Lung (tissue), 12 donors: ENCODE measurements around the gene TNS3. TPM values are rescaled to one million over a fixed set of nuclear protein-coding genes. Genes with fewer than 3 reads are reported as not detected.

Experiments
- ATAC-seq: fragments of 200-7000 bp; cut with Tn5 transposase; one replicate; pipeline ENCODE4 v1.9.1; 2020; ENCODE audit warnings: moderate number of reproducible peaks; ENCODE audit not compliant: insufficient read depth, low FRiP score
- DNase-seq, 3 donors: peaks; one replicate each; pipeline ENCODE4 v3.0.0-alpha.2; 2013 to 2017
- H3K27ac ChIP-seq, 2 donors: one replicate each; pipeline ENCODE4 v1.5.1; 2013; ENCODE audit warnings: mild to moderate bottlenecking in 2 of 2, moderate library complexity in 2 of 2, control low read depth in 1 of 2, inconsistent platforms in 1 of 2, low read depth in 1 of 2, low read length in 1 of 2
- H3K27me3 ChIP-seq, 3 donors: one replicate each; pipeline ENCODE4 v1.5.1; 2013; ENCODE audit warnings: low read length in 2 of 3; ENCODE audit not compliant: control insufficient read depth in 3 of 3, insufficient read depth in 3 of 3
- H3K36me3 ChIP-seq, 4 donors: one replicate each; pipeline ENCODE4 v1.5.1; 2013; ENCODE audit warnings: low read length in 4 of 4, mild to moderate bottlenecking in 1 of 4, moderate library complexity in 1 of 4; ENCODE audit not compliant: control insufficient read depth in 4 of 4, insufficient read depth in 4 of 4
- H3K4me1 ChIP-seq, 5 donors: one replicate each; pipeline ENCODE4 v1.5.1; 2013; ENCODE audit warnings: low read length in 5 of 5, mild to moderate bottlenecking in 2 of 5, moderate library complexity in 1 of 5; ENCODE audit not compliant: control insufficient read depth in 5 of 5, insufficient read depth in 5 of 5
- H3K4me3 ChIP-seq: one replicate; pipeline ENCODE4 v1.5.1; 2013; ENCODE audit warnings: mild to moderate bottlenecking, control low read depth, moderate library complexity
- H3K9ac ChIP-seq, 2 donors: one replicate each; pipeline ENCODE4 v1.5.1; 2013; ENCODE audit warnings: low read length in 2 of 2, control low read depth in 1 of 2; ENCODE audit not compliant: insufficient read depth in 1 of 2
- H3K9me3 ChIP-seq, 4 donors: one replicate each; pipeline ENCODE4 v1.5.1; 2013; ENCODE audit warnings: low read length in 3 of 4, mild to moderate bottlenecking in 1 of 4, moderate library complexity in 1 of 4; ENCODE audit not compliant: control insufficient read depth in 4 of 4, insufficient read depth in 3 of 4
- WGBS, 2 donors: extraction: QIAGEN DNeasy Blood & Tissue Kit; methylation state at CpG; one replicate each; pipeline ENCODE4 v1.1.7; 2013; 5-methylcytosine and 5-hydroxymethylcytosine counted together
- polyA plus RNA-seq, 2 donors: library from polyadenylated mRNA; stranded (reverse); fragments of 200-250 nt; gene quantifications; one replicate each; pipeline ENCODE4 v1.2.1, GENCODE V29; 2013
- total RNA-seq, 2 donors: library from RNA; depleted of rRNA in 1 of 2; stranded (reverse); fragments of >200 nt in 1 of 2; gene quantifications; one replicate each; pipeline ENCODE4 v1.2.1, GENCODE V29; 2014 to 2021
- TF ChIP-seq, protein P1 (sequence below): IDR thresholded peaks from 2 replicates; pipeline ENCODE4 v1.5.1; 2012; ENCODE audit warnings: mild to moderate bottlenecking; ENCODE audit errors: control extremely low read depth, extremely low read depth
- donor health status: control.
- donor health status: control.
- donor health status: Bipolar disorder and iron deficiency.
- donor health status: healthy.
- donor health status: DM: yes; HTN: yes; CAD: no.

Gene TNS3
- total and polyA plus RNA-seq, 4 donors, result 23.8 to 140 (median 85.7) TPM

DNA sequence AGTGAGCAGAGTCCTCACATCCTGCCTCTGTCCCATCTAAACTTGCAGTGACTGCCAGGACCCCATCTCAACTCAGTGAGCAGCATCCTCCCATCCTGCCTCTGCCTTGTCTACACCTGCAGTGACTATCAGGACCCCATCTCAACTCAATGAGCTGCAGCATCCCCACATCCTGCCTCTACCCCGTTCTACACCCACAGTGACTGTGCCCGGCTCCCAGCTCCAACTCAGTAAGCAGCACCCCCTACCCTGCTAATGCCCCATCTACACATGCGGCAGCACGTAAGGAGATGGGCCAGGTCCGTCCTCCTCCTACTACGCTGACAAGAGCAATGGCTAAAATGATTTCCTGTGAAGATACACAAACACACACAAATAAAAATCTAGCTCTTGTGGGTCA, 65.5 kb downstream of the TNS3 start:
- Histone ChIP-seq H3K4me1 (peaks cover 0 to 59% (median 23%) of the 10 kb centered on the region in 5 donors), H3K27ac (no peak overlapping the region), H3K27me3 (no peaks in the 10 kb centered on the region), H3K9me3 (no peaks in the 10 kb centered on the region), H3K4me3 (no peak overlapping the region), H3K9ac (no peak overlapping the region), H3K36me3 (peaks cover 0 to 11% (median 6%) of the 10 kb centered on the region in 4 donors)
- ATAC-seq (no peak), DNase-seq (no peak)
- WGBS, 2 donors, result 94 to 96% methylated on average over 6 of the region's 6 CpGs
- TF ChIP-seq, protein P1, sequence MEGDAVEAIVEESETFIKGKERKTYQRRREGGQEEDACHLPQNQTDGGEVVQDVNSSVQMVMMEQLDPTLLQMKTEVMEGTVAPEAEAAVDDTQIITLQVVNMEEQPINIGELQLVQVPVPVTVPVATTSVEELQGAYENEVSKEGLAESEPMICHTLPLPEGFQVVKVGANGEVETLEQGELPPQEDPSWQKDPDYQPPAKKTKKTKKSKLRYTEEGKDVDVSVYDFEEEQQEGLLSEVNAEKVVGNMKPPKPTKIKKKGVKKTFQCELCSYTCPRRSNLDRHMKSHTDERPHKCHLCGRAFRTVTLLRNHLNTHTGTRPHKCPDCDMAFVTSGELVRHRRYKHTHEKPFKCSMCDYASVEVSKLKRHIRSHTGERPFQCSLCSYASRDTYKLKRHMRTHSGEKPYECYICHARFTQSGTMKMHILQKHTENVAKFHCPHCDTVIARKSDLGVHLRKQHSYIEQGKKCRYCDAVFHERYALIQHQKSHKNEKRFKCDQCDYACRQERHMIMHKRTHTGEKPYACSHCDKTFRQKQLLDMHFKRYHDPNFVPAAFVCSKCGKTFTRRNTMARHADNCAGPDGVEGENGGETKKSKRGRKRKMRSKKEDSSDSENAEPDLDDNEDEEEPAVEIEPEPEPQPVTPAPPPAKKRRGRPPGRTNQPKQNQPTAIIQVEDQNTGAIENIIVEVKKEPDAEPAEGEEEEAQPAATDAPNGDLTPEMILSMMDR, result no peak

DNA sequence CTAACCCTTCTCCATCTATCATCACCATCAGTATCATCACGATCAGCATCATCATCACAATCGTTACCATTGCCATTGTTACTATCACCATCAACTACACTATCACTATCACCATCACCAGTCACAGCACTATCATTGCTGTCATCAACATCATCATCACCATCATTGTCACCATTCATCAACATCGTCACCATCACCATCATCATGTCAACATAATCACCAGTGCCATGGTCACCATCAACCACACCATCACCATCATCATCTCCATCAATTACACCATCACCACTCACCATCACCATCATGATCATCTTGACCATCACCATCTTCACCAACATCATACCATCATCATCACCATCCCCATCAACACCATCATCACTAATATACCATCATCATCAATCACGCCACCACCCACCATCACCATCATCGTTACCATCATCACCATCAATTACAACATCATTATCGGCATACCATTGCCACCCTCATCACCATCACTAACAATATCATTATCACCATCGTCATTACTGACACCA, 66.5 kb downstream of the TNS3 start:
- DNase-seq (no peak), ATAC-seq (no peak)
- H3K4me1 ChIP-seq, result peaks cover 0 to 50% (median 23%) of the 10 kb centered on the region in 5 donors
- TF ChIP-seq, protein P1, result no peak
- H3K9me3 ChIP-seq, result no peaks in the 10 kb centered on the region
- peaks cover 0 to 9% (median 4%) of the 10 kb centered on the region in 4 donors for H3K36me3 ChIP-seq
- no peak overlapping the region for H3K9ac ChIP-seq
- H3K27me3 ChIP-seq, result no peaks in the 10 kb centered on the region
- no peak overlapping the region for H3K4me3 ChIP-seq
- WGBS, 2 donors, result 94 to 97% methylated on average over 7 of the region's 7 CpGs
- no peak overlapping the region for H3K27ac ChIP-seq

DNA sequence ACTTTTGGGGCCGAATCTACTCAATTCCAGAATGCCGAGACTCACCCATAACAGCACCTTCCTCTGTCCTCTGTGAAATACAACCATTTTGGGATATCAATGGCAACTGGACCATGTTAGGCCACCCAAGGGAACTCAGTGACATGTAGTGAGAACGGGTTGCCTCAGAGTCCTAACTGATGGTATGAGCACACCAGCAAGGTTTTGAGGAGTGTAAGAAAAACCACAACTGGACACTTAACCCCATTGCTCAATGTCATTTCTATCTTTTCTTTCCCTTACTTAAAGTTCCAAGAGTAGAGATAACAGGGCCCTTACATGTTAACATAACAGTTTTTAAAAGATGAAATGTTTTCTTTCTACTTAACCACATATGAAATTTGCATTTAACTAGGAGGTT, 67.1 kb downstream of the TNS3 start:
- H3K9ac ChIP-seq, result no peak overlapping the region
- TF ChIP-seq, protein P1, result no peak
- 72 to 80% methylated on average over 3 of the region's 3 CpGs for WGBS, 2 donors
- ATAC-seq, result no peak
- no peaks in the 10 kb centered on the region for H3K27me3 ChIP-seq
- no peak overlapping the region for H3K27ac ChIP-seq
- H3K4me1 ChIP-seq, result peaks cover 0 to 45% (median 21%) of the 10 kb centered on the region in 5 donors
- H3K4me3 ChIP-seq, result no peak overlapping the region
- H3K9me3 ChIP-seq, result no peaks in the 10 kb centered on the region
- peaks cover 0 to 9% (median 4%) of the 10 kb centered on the region in 4 donors for H3K36me3 ChIP-seq
- no peak for DNase-seq

DNA sequence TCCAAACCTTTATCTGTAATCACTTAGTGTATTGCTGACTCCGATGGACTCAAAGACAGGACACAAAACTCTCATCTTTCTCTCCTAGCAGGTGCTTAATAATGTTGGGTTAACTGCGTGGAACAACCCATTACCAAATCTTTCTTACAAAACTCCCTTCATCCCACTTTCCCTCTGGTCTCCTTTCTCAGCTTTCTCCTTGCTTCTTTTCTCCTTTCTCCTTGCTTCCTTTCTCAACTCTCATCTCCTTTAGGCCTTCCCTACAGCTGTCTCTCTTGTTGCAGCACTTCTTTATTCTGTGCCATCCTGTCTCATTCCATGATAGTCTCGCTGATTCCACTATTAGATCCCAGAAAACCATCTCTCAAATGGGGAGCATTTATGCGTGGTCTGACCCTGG, 67.5 kb downstream of the TNS3 start:
- Histone ChIP-seq H3K27ac (no peak overlapping the region), H3K9me3 (no peaks in the 10 kb centered on the region), H3K4me3 (no peak overlapping the region), H3K27me3 (no peaks in the 10 kb centered on the region), H3K36me3 (peaks cover 0 to 9% (median 4%) of the 10 kb centered on the region in 4 donors), H3K4me1 (peaks cover 0 to 45% (median 21%) of the 10 kb centered on the region in 5 donors), H3K9ac (no peak overlapping the region)
- TF ChIP-seq, protein P1, result no peak
- DNase-seq, result no peak
- WGBS, 2 donors, result 90 to 92% methylated on average over 4 of the region's 4 CpGs
- no peak for ATAC-seq
